HepG2 (cell line): ENCODE results near the gene CPE. TPM values are rescaled to one million over a fixed set of nuclear protein-coding genes. Genes with fewer than 3 reads are reported as not detected.

Source experiments
- ATAC-seq: fragments of 200-7000 bp; cut with Tn5 transposase; 3 replicates; pipeline ENCODE4 v1.9.1; 2020; ENCODE audit warnings: mild to moderate bottlenecking, moderate library complexity
- BruUV-seq: library from RNA; stranded (reverse); fragments of 400-500 nt; replicated peaks from 2 replicates; lab custom pipeline; 2021; lab: Mats Ljungman, UMichigan
- CTCF ChIA-PET: fragments of 300-600 bp; formaldehyde crosslinking; extraction: SDS; loops from one replicate; lab custom pipeline; 2021; ENCODE audit warnings: low total read pairs, inconsistent platforms, low intra/inter-chr PET ratio; lab: Yijun Ruan, JAX
- POLR2A ChIA-PET: fragments of 350-600 bp; sonication (Branson Sonifier 250); formaldehyde crosslinking; loops from one replicate; lab custom pipeline; 2020; ENCODE audit warnings: antibody characterized with exemption, inconsistent platforms; lab: Yijun Ruan, JAX
- DNase-seq: peaks from one replicate; pipeline ENCODE4 v3.0.0-alpha.2; 2015; ENCODE audit warnings: low spot score
- FAIRE-seq: peaks from 3 replicates; lab custom pipeline; 2011; peaks lifted over from hg19 to GRCh38; lab: Jason Lieb, UNC
- H2AFZ ChIP-seq: one replicate; pipeline ENCODE4 v1.6.1; 2011; ENCODE audit warnings: low read length, inconsistent platforms
- H3K27ac ChIP-seq: fragments of 300-600 bp; 3 replicates; pipeline ENCODE4 v1.8.0; 2011; ENCODE audit warnings: mixed run types, mild to moderate bottlenecking, mixed read lengths, low read length, inconsistent platforms; ENCODE audit not compliant: insufficient read depth; ENCODE audit errors: extremely low read length
- H3K27me3 ChIP-seq, 2 experiments: fragments of 200-600 bp in 1 of 2; 2 replicates in 1 of 2; 3 replicates in 1 of 2; pipeline versions ENCODE4 v1.6.0 to v1.8.0; 2011; ENCODE audit warnings: low read length in 2 of 2, mild to moderate bottlenecking in 2 of 2, moderate library complexity in 2 of 2, inconsistent platforms in 1 of 2; ENCODE audit not compliant: insufficient read depth in 2 of 2, control insufficient read depth in 1 of 2
- H3K36me3 ChIP-seq, 2 experiments: fragments of 200-600 bp in 1 of 2; replicated peaks in 1 of 2; 2 replicates in 1 of 2; 3 replicates in 1 of 2; pipeline versions ENCODE4 v1.5.1 to v1.8.0; 2011; ENCODE audit warnings: low read length in 2 of 2, inconsistent platforms in 1 of 2; ENCODE audit not compliant: insufficient read depth in 2 of 2, control insufficient read depth in 1 of 2
- H3K4me1 ChIP-seq: 2 replicates; pipeline ENCODE4 v1.5.1; 2012; ENCODE audit warnings: low read length, inconsistent platforms; ENCODE audit not compliant: insufficient read depth
- H3K4me2 ChIP-seq: 2 replicates; pipeline ENCODE4 v1.6.0; 2011; ENCODE audit warnings: low read depth, low read length, inconsistent platforms
- H3K4me3 ChIP-seq, 3 experiments: fragments of 200-600 bp in 1 of 3; sonication (generic), shearing (Covaris generic) in 1 of 3; replicated peaks in 1 of 3; 2 replicates each; pipeline ENCODE4 v1.5.1; 2011 to 2016; ENCODE audit warnings: low read length in 3 of 3, inconsistent platforms in 2 of 3, low read depth in 2 of 3, mild to moderate bottlenecking in 2 of 3, control low read depth in 1 of 3, mixed read lengths in 1 of 3; ENCODE audit not compliant: insufficient read depth in 1 of 3
- H3K79me2 ChIP-seq: one replicate; pipeline ENCODE4 v1.6.1; 2011; ENCODE audit warnings: low read length, inconsistent platforms; ENCODE audit not compliant: insufficient read depth
- H3K9ac ChIP-seq: 2 replicates; pipeline ENCODE4 v1.6.0; 2011; ENCODE audit warnings: mild to moderate bottlenecking, low read depth, low read length, inconsistent platforms; ENCODE audit not compliant: insufficient read depth
- H3K9me3 ChIP-seq: 2 replicates; pipeline ENCODE4 v1.5.1; 2012; ENCODE audit warnings: mild to moderate bottlenecking, low read length
- H4K20me1 ChIP-seq: 2 replicates; pipeline ENCODE4 v1.6.0; 2011; ENCODE audit warnings: inconsistent platforms, mild to moderate bottlenecking, low read length, moderate library complexity; ENCODE audit not compliant: insufficient read depth
- HDAC1 ChIP-seq: sonication (generic); formaldehyde crosslinking; IDR thresholded peaks from 2 replicates; pipeline ENCODE4 v1.5.1; 2020; ENCODE audit warnings: mild to moderate bottlenecking, missing genetic modification reagents
- HNRNPK ChIP-seq: fragments of 200-400 bp; formaldehyde crosslinking; IDR thresholded peaks from 2 replicates; pipeline ENCODE4 v1.6.1; 2018; ENCODE audit warnings: low read length, low read depth, moderate library complexity, mild to moderate bottlenecking; ENCODE audit not compliant: poor library complexity, severe bottlenecking
- RBFOX2 ChIP-seq: fragments of 200-400 bp; formaldehyde crosslinking; IDR thresholded peaks from 2 replicates; pipeline ENCODE4 v1.6.1; 2017; ENCODE audit warnings: low read depth, mild to moderate bottlenecking, low read length
- ZNF713 ChIP-seq: sonication (generic); formaldehyde crosslinking; IDR thresholded peaks from 2 replicates; pipeline ENCODE4 v1.4.0; 2020; ENCODE audit warnings: mild to moderate bottlenecking, missing genetic modification reagents
- WGBS: methylation state at CpG from one replicate; pipeline ENCODE4 v1.1.6; 2017; ENCODE audit warnings: low lambda C conversion rate; 5-methylcytosine and 5-hydroxymethylcytosine counted together
- in situ Hi-C: cut with HindIII; loops from 2 replicates; pipeline ENCODE4 v1.10.0; 2017; ENCODE audit warnings: low pct_unique_long_range_greater_than_20kb; ENCODE audit not compliant: extremely low pct_ligation_motif_present
- intact Hi-C: fragments of 100-400 bp; cut with micrococcal nuclease; formaldehyde crosslinking; loops from one replicate; pipeline ENCODE4 v1.10.0; 2022; ENCODE audit not compliant: unreplicated experiment
- polyA plus RNA-seq, 8 experiments: library from polyadenylated mRNA; depleted of rRNA in 3 of 8; stranded (reverse) in 7 of 8; unstranded in 1 of 8; fragments of >200 nt; fragmentation: Illumina TruSeq in 4 of 8; extraction: Trizol in 4 of 8; gene quantifications; 2 replicates each; pipeline versions ENCODE4 v1.2.1 to v1.2.3, GENCODE V29; 2011 to 2016; ENCODE audit warnings: low read depth in 4 of 8, missing spikeins in 1 of 8, mixed read lengths in 1 of 8; ENCODE audit not compliant: insufficient read depth in 1 of 8
- total RNA-seq, 5 experiments: library from RNA; depleted of rRNA; stranded (reverse); fragments of >200 nt; fragmentation: Illumina TruSeq; extraction: Trizol; gene quantifications; 2 replicates each; pipeline ENCODE4 v1.2.3, GENCODE V29; 2016; ENCODE audit warnings: low read depth in 1 of 5
- TF ChIP-seq, protein P1 (sequence below): sonication (generic); formaldehyde crosslinking; IDR thresholded peaks from 2 replicates; pipeline ENCODE4 v1.5.0; 2020; ENCODE audit warnings: mild to moderate bottlenecking, missing genetic modification reagents, borderline replicate concordance
- TF ChIP-seq, protein P2 (sequence below): sonication (generic); formaldehyde crosslinking; IDR thresholded peaks from 2 replicates; pipeline ENCODE4 v1.4.0; 2020; ENCODE audit warnings: missing genetic modification reagents

The CPE gene
- total and polyA plus RNA-seq, 2 of the 13 experiments (the other 11 are each of a cell fraction or from before 2014, with no cell fraction given): 268 to 852 TPM

DNA sequence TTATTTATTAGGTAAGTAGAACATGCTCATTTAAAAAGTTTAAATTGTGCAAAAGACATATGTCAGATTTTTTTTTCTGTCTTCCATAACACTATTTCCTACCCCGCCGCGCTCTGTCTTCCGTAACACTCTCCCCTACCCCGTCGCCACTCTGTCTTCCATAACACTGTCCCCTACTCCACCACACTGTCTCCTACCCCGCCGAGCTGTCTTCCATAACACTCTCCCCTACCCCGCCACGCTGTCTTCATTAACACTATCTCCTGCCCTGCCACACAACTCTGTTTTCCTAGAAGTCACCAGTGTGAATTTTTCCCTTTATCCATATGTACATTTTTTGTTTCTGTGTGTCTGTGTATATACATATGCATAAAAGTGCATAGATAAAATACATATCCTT, 47.0 kb upstream of the CPE start:
- intact Hi-C loops (no loop called here), in situ Hi-C loops (no loop called here)
- Histone ChIP-seq H2AFZ (no peak overlapping the region), H3K36me3 (peaks cover 0 to 44% of the 10 kb centered on the region in 2 experiments), H3K9me3 (no peaks in the 10 kb centered on the region), H3K79me2 (peaks cover 93% of the 10 kb centered on the region), H3K9ac (peak overlapping the region; percentile 96; the same call in 1 of the 2 replicates), H3K4me2 (peak overlapping the region; percentile 88), H3K4me3 (peak overlapping the region; percentile 30 to 96 (median 78)), H3K4me1 (peaks cover 63% of the 10 kb centered on the region), H4K20me1 (peaks cover 82% of the 10 kb centered on the region), H3K27me3 (peaks cover 0 to 5% of the 10 kb centered on the region in 2 experiments; a peak in 1 of 5 replicates), H3K27ac (no peak overlapping the region)
- WGBS: 41% methylated on average over 10 of the region's 10 CpGs
- ChIA-PET POLR2A (no interaction called here), CTCF (no interaction called here)
- TF ChIP-seq, protein P1, sequence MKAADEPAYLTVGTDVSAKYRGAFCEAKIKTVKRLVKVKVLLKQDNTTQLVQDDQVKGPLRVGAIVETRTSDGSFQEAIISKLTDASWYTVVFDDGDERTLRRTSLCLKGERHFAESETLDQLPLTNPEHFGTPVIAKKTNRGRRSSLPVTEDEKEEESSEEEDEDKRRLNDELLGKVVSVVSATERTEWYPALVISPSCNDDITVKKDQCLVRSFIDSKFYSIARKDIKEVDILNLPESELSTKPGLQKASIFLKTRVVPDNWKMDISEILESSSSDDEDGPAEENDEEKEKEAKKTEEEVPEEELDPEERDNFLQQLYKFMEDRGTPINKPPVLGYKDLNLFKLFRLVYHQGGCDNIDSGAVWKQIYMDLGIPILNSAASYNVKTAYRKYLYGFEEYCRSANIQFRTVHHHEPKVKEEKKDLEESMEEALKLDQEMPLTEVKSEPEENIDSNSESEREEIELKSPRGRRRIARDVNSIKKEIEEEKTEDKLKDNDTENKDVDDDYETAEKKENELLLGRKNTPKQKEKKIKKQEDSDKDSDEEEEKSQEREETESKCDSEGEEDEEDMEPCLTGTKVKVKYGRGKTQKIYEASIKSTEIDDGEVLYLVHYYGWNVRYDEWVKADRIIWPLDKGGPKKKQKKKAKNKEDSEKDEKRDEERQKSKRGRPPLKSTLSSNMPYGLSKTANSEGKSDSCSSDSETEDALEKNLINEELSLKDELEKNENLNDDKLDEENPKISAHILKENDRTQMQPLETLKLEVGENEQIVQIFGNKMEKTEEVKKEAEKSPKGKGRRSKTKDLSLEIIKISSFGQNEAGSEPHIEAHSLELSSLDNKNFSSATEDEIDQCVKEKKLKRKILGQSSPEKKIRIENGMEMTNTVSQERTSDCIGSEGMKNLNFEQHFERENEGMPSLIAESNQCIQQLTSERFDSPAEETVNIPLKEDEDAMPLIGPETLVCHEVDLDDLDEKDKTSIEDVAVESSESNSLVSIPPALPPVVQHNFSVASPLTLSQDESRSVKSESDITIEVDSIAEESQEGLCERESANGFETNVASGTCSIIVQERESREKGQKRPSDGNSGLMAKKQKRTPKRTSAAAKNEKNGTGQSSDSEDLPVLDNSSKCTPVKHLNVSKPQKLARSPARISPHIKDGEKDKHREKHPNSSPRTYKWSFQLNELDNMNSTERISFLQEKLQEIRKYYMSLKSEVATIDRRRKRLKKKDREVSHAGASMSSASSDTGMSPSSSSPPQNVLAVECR (CRISPR knock-in tag): peak; percentile 42; the same call in 1 of the 2 replicates
- TF ChIP-seq, protein P2, sequence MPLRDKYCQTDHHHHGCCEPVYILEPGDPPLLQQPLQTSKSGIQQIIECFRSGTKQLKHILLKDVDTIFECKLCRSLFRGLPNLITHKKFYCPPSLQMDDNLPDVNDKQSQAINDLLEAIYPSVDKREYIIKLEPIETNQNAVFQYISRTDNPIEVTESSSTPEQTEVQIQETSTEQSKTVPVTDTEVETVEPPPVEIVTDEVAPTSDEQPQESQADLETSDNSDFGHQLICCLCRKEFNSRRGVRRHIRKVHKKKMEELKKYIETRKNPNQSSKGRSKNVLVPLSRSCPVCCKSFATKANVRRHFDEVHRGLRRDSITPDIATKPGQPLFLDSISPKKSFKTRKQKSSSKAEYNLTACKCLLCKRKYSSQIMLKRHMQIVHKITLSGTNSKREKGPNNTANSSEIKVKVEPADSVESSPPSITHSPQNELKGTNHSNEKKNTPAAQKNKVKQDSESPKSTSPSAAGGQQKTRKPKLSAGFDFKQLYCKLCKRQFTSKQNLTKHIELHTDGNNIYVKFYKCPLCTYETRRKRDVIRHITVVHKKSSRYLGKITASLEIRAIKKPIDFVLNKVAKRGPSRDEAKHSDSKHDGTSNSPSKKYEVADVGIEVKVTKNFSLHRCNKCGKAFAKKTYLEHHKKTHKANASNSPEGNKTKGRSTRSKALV: no peak
- TF ChIP-seq ZNF713 (CRISPR knock-in tag): no peak
- 0 out of 2 replicates have a peak, but pooled peaks have one; percentile 26 for TF ChIP-seq HDAC1 (CRISPR knock-in tag)
- TF ChIP-seq HNRNPK: peak; percentile 63
- TF ChIP-seq RBFOX2: peak; percentile 73
- no peak for FAIRE-seq
- no TSS peak for BruUV-seq
- no peak for DNase-seq
- no peak for ATAC-seq
